ENCODE results near the gene PIGT.

GRCh38 chr20:45463709-45464108 is 47.8 kb downstream of the PIGT start:
- TF ChIP-seq CTCF (IDR thresholded peaks at IDR 0.05) = no peak
- no peak for TF ChIP-seq POLR2AphosphoS5 (IDR thresholded peaks at IDR 0.05; ENCODE audit: insufficient read depth in 1 of 2, low read depth in 1 of 2)
- TF ChIP-seq POLR2A (IDR thresholded peaks at IDR 0.05) = no peak

All from vagina (tissue), 2 donors.